ENCODE measurements around the gene PNMT.
A peak's percentile ranks its signal among the peaks of the same experiment; 100 is the strongest.

PNMT gene

GRCh38 chr17:39663340-39663687 lies 4.9 kb upstream of the PNMT start:
- peak overlapping the region; percentile 81 for H3K27ac ChIP-seq
- H3K4me3 ChIP-seq (ENCODE audit: low read depth, low read length): no peak overlapping the region

GRCh38 chr17:39663688-39664580 lies 4.3 kb upstream of the PNMT start:
- Histone ChIP-seq H3K27ac (peak overlapping the region; percentile 71), H3K9me3 (ENCODE audit: severe bottlenecking) (no peaks in the 10 kb centered on the region), H3K4me3 (ENCODE audit: low read depth, low read length) (no peak overlapping the region), H3K36me3 (peaks cover 35% of the 10 kb centered on the region), H3K27me3 (ENCODE audit: insufficient read depth, low read depth, severe bottlenecking) (no peaks in the 10 kb centered on the region)
- peak; percentile 87 for DNase-seq
- TF ChIP-seq CTCF (IDR thresholded peaks at IDR 0.05; ENCODE audit: low read depth, low read length): no peak

More at GRCh38 chr17:39663340-39663687, 4.9 kb upstream of the PNMT start:
- TF ChIP-seq CTCF (IDR thresholded peaks at IDR 0.05; ENCODE audit: low read depth, low read length): no peak
- H3K36me3 ChIP-seq: peaks cover 41% of the 10 kb centered on the region
- H3K27me3 ChIP-seq (ENCODE audit: insufficient read depth, low read depth, severe bottlenecking): no peaks in the 10 kb centered on the region
- H3K9me3 ChIP-seq (ENCODE audit: severe bottlenecking): no peaks in the 10 kb centered on the region
- no peak for DNase-seq

- no peak within 1 kb of the TSS for H3K4me3 ChIP-seq (ENCODE audit: low read depth, low read length)
Measured at GRCh38 chr17:39664581-39665561, 3.4 kb upstream of the PNMT start, which contains the start of gene TCAP. TCAP (plus strand) TSS chr17:39665349; CDS start chr17:39665360, 11 bp downstream.

GRCh38 chr17:39665642-39666224 lies 2.5 kb upstream of the PNMT start:
- H3K9me3 ChIP-seq (ENCODE audit: severe bottlenecking): no peaks in the 10 kb centered on the region
- peak; percentile 64 for DNase-seq
- no peaks in the 10 kb centered on the region for H3K27me3 ChIP-seq (ENCODE audit: insufficient read depth, low read depth, severe bottlenecking)
- peak overlapping the region; percentile 71 for H3K27ac ChIP-seq
- TF ChIP-seq CTCF (IDR thresholded peaks at IDR 0.05; ENCODE audit: low read depth, low read length): peak; percentile 42; the same call in 1 of the 2 replicates
- peaks cover 19% of the 10 kb centered on the region for H3K36me3 ChIP-seq
- H3K4me3 ChIP-seq (ENCODE audit: low read depth, low read length): no peak overlapping the region

More at GRCh38 chr17:39664581-39665561, 3.4 kb upstream of the PNMT start, which contains the start of gene TCAP:
- no peak for TF ChIP-seq CTCF (IDR thresholded peaks at IDR 0.05; ENCODE audit: low read depth, low read length)
- DNase-seq: no peak
- Histone ChIP-seq H3K27me3 (ENCODE audit: insufficient read depth, low read depth, severe bottlenecking) (no peaks in the 10 kb centered on the region), H3K27ac (peak within 1 kb of the TSS; percentile 71), H3K36me3 (peaks cover 27% of the 10 kb centered on the region), H3K9me3 (ENCODE audit: severe bottlenecking) (no peaks in the 10 kb centered on the region)

- Histone ChIP-seq H3K36me3 (peaks cover 17% of the 10 kb centered on the region), H3K27ac (peak overlapping the region; percentile 71), H3K9me3 (ENCODE audit: severe bottlenecking) (no peaks in the 10 kb centered on the region), H3K4me3 (ENCODE audit: low read depth, low read length) (no peak overlapping the region), H3K27me3 (ENCODE audit: insufficient read depth, low read depth, severe bottlenecking) (no peaks in the 10 kb centered on the region)
- DNase-seq: no peak
- no peak for TF ChIP-seq CTCF (IDR thresholded peaks at IDR 0.05; ENCODE audit: low read depth, low read length)
Measured at GRCh38 chr17:39666231-39666600, 2.0 kb upstream of the PNMT start.

Data from WERI-Rb-1 (cell line).